HepG2 (cell line): ENCODE data around the gene LDAH.

ENCODE experiments used
- ASH2L ChIP-seq: fragments of 300-600, 200-600 bp; sonication (generic); IDR thresholded peaks from 2 replicates; pipeline ENCODE4 v1.7.0; 2017; ENCODE audit warnings: low read depth, mild to moderate bottlenecking, moderate library complexity, mixed read lengths, low read length; ENCODE audit not compliant: insufficient read length
- DNMT1 ChIP-seq: sonication (generic); formaldehyde crosslinking; IDR thresholded peaks from 2 replicates; pipeline ENCODE4 v1.5.1; 2020; ENCODE audit warnings: mild to moderate bottlenecking, missing genetic modification reagents
- EP300 ChIP-seq, 3 experiments: sonication (generic) in 1 of 3; formaldehyde crosslinking in 1 of 3; IDR thresholded peaks; 2 replicates each; pipeline versions ENCODE4 v1.5.1 to v1.6.1; 2011 to 2020; ENCODE audit warnings: low read depth in 2 of 3, low read length in 2 of 3, borderline replicate concordance in 1 of 3, improper control_type of control experiment in 1 of 3, mild to moderate bottlenecking in 1 of 3, missing genetic modification reagents in 1 of 3, moderate library complexity in 1 of 3
- POLR2A ChIP-seq, 2 experiments: IDR thresholded peaks; 2 replicates each; pipeline ENCODE4 v1.6.1; 2011; ENCODE audit warnings: low read depth in 2 of 2, low read length in 2 of 2, mild to moderate bottlenecking in 1 of 2, moderate library complexity in 1 of 2; ENCODE audit not compliant: insufficient read depth in 1 of 2

- TF ChIP-seq POLR2A (IDR thresholded peaks at IDR 0.05; ENCODE audit: insufficient read depth in 1 of 2, low read depth in 2 of 2, low read length in 2 of 2) (no peak), DNMT1 (no peak), ASH2L (no peak), EP300 (IDR thresholded peaks at IDR 0.05; ENCODE audit: low read depth in 2 of 2, low read length in 2 of 2) (no peak), EP300 (CRISPR knock-in tag; IDR thresholded peaks at IDR 0.05; ENCODE audit: borderline replicate concordance) (no peak)
These were observed 32.6 kb upstream of the LDAH start for GRCh38 chr2:20855456-20855855.
